Type B pancreatic cell (in vitro differentiated cells): ENCODE results near the gene KANSL3. TPM values are rescaled to one million over a fixed set of nuclear protein-coding genes. Genes with fewer than 3 reads are reported as not detected.
A peak's percentile ranks its signal among the peaks of the same experiment; 100 is the strongest.

Source experiments
- DNase-seq: peaks from one replicate; pipeline ENCODE4 v3.0.0; 2021; ENCODE audit warnings: mixed read lengths; ENCODE audit not compliant: unreplicated experiment; ENCODE audit errors: extremely low spot score
- H3K27ac Mint-ChIP-seq: 2 replicates; pipeline ENCODE4 v1.8.0; 2021; ENCODE audit warnings: mild to moderate bottlenecking, mixed read lengths
- H3K27me3 Mint-ChIP-seq: 2 replicates; pipeline ENCODE4 v1.8.0; 2021; ENCODE audit warnings: mixed read lengths
- H3K36me3 Mint-ChIP-seq: 2 replicates; pipeline ENCODE4 v1.8.0; 2021; ENCODE audit warnings: mixed read lengths
- H3K4me1 Mint-ChIP-seq: one replicate; pipeline ENCODE4 v1.8.0; 2021; ENCODE audit warnings: mixed read lengths; ENCODE audit not compliant: unreplicated experiment
- H3K4me3 Mint-ChIP-seq: 2 replicates; pipeline ENCODE4 v1.8.0; 2021; ENCODE audit warnings: mild to moderate bottlenecking, mixed read lengths
- H3K9me3 Mint-ChIP-seq: 2 replicates; pipeline ENCODE4 v1.8.0; 2021; ENCODE audit warnings: mixed read lengths
- total RNA-seq: library from RNA; stranded (reverse); gene quantifications from 2 replicates; pipeline ENCODE4 v1.2.1, GENCODE V29; 2021; ENCODE audit warnings: low replicate concordance
- TF ChIP-seq, protein P1 (sequence below): fragments of 200-600 bp; sonication (generic); conservative IDR thresholded peaks from 2 replicates; pipeline ENCODE4 v1.5.0; 2021; ENCODE audit warnings: antibody characterized with exemption, mild to moderate bottlenecking

The KANSL3 gene
- total RNA-seq, 1 donor from 2014 or later = 53.2 TPM

GRCh38 chr2:96601382-96602292 lies 36.5 kb downstream of the KANSL3 start:
- Mint-ChIP-seq H3K27ac (peak overlapping the region; percentile 18), H3K4me1 (no peaks in the 10 kb centered on the region), H3K4me3 (no peak overlapping the region), H3K36me3 (peaks cover 53% of the 10 kb centered on the region), H3K27me3 (no peaks in the 10 kb centered on the region), H3K9me3 (no peaks in the 10 kb centered on the region)
- TF ChIP-seq, protein P1, sequence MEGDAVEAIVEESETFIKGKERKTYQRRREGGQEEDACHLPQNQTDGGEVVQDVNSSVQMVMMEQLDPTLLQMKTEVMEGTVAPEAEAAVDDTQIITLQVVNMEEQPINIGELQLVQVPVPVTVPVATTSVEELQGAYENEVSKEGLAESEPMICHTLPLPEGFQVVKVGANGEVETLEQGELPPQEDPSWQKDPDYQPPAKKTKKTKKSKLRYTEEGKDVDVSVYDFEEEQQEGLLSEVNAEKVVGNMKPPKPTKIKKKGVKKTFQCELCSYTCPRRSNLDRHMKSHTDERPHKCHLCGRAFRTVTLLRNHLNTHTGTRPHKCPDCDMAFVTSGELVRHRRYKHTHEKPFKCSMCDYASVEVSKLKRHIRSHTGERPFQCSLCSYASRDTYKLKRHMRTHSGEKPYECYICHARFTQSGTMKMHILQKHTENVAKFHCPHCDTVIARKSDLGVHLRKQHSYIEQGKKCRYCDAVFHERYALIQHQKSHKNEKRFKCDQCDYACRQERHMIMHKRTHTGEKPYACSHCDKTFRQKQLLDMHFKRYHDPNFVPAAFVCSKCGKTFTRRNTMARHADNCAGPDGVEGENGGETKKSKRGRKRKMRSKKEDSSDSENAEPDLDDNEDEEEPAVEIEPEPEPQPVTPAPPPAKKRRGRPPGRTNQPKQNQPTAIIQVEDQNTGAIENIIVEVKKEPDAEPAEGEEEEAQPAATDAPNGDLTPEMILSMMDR = no peak
- DNase-seq = no peak

- Mint-ChIP-seq H3K27me3 (no peaks in the 10 kb centered on the region), H3K36me3 (peaks cover 52% of the 10 kb centered on the region), H3K9me3 (no peaks in the 10 kb centered on the region), H3K4me3 (no peak overlapping the region), H3K4me1 (no peaks in the 10 kb centered on the region), H3K27ac (no peak overlapping the region)
- no peak for DNase-seq
- TF ChIP-seq, protein P1 = no peak
Observed at GRCh38 chr2:96599941-96600340, 38.2 kb downstream of the KANSL3 start.

DNA sequence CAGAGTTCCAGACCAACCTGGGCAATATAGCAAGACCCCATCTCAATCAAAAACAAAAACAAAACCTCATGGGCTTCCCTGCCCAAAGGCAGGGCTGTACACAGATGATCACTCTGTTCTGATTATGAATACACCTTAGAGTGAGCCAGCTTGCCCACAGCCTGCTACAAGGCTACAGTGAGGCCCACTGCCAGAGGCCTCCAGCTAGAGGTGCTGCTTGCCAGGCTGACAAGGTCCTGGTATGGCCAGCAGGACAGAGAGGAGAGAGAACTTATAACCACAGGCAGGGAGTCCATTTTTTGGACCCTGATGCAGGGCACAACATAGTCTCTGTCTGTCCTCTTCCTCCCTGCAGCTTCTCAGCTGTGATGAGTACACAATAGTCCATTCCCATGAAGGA lies 41.5 kb downstream of the KANSL3 start:
- H3K27ac Mint-ChIP-seq = no peak overlapping the region
- H3K4me3 Mint-ChIP-seq = no peak overlapping the region

DNA sequence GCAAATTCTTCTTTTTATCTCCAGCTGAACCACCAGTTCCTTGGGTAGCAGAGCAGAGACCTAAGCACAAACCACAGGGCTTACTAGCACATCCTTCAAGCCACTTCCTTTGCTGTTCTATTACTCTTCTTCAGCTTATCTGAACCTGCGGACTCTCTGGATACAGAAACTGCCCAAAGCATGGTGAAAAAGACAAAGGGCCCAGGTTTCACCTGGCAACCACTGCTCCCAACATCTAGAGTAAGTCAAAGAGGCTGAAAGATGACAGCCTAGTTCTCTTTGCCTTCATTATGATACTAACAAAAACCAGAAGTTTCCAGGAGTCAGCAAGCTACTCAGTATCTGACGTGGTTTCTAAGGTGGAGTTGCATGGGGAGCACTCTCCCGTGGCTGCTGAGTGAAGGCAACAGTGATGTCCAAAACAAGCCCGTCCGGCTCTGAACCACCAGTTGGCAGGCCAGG lies 43.4 kb downstream of the KANSL3 start:
- no peaks in the 10 kb centered on the region for H3K9me3 Mint-ChIP-seq
- no peaks in the 10 kb centered on the region for H3K27me3 Mint-ChIP-seq
- H3K27ac Mint-ChIP-seq = no peak overlapping the region
- peaks cover 60% of the 10 kb centered on the region for H3K36me3 Mint-ChIP-seq
- no peaks in the 10 kb centered on the region for H3K4me1 Mint-ChIP-seq
- no peak for DNase-seq
- TF ChIP-seq, protein P1 = no peak
- no peak overlapping the region for H3K4me3 Mint-ChIP-seq

More for the DNA sequence above, 41.5 kb downstream of the KANSL3 start:
- H3K27me3 Mint-ChIP-seq = no peaks in the 10 kb centered on the region
- H3K36me3 Mint-ChIP-seq = peaks cover 67% of the 10 kb centered on the region
- no peaks in the 10 kb centered on the region for H3K4me1 Mint-ChIP-seq
- no peak for DNase-seq
- TF ChIP-seq, protein P1 = no peak
- no peaks in the 10 kb centered on the region for H3K9me3 Mint-ChIP-seq

- TF ChIP-seq, protein P1 = no peak
- H3K4me1 Mint-ChIP-seq = no peaks in the 10 kb centered on the region
- H3K27ac Mint-ChIP-seq = no peak overlapping the region
- no peaks in the 10 kb centered on the region for H3K9me3 Mint-ChIP-seq
- H3K27me3 Mint-ChIP-seq = no peaks in the 10 kb centered on the region
- H3K4me3 Mint-ChIP-seq = no peak overlapping the region
- DNase-seq = no peak
- peaks cover 63% of the 10 kb centered on the region for H3K36me3 Mint-ChIP-seq
Observed at GRCh38 chr2:96594282-96594681, 43.8 kb downstream of the KANSL3 start.
